ENCODE measurements around the gene METTL16.

The METTL16 gene

GRCh38 chr17:2372681-2373080 lies 139.0 kb downstream of the METTL16 start:
- Histone ChIP-seq H3K79me2 (ENCODE audit: insufficient read depth, low read length) (no peaks in the 10 kb centered on the region), H3K36me3 (ENCODE audit: insufficient read depth, low read length) (peaks cover 29% of the 10 kb centered on the region), H4K20me1 (ENCODE audit: insufficient read depth, low read length) (no peaks in the 10 kb centered on the region)

DNA sequence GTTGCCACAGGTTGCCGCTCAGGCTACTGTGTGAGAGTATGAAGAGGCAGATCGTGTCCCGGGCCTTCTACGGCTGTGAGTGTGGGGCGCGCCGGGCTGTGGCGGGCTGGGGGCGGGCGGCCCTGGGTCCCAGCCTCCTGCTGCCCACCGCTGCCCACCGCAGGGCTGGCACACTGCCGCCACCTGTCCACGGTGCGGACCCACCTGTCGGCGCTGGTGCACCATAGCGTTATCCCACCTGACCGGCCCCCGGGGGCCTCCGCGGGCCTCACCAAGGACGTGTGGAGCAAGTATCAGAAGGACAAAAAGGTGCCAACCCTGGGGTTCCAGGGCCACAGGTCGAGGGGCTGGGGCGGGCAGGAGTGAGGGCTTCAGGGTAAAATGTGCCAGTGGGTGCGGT lies 139.5 kb downstream of the METTL16 start:
- H4K20me1 ChIP-seq (ENCODE audit: insufficient read depth, low read length), result no peaks in the 10 kb centered on the region
- no peaks in the 10 kb centered on the region for H3K9me2 ChIP-seq (ENCODE audit: low read depth, low read length)
- no peaks in the 10 kb centered on the region for H3F3A ChIP-seq (ENCODE audit: insufficient read depth, low read length)
- no peaks in the 10 kb centered on the region for H3K79me2 ChIP-seq (ENCODE audit: insufficient read depth, low read length)
- no peaks in the 10 kb centered on the region for H3K27me3 ChIP-seq (ENCODE audit: insufficient read depth, low read length)
- TF ChIP-seq EZH2 (IDR thresholded peaks at IDR 0.05; ENCODE audit: borderline replicate concordance, low read length), result no peak
- TF ChIP-seq, protein P1, sequence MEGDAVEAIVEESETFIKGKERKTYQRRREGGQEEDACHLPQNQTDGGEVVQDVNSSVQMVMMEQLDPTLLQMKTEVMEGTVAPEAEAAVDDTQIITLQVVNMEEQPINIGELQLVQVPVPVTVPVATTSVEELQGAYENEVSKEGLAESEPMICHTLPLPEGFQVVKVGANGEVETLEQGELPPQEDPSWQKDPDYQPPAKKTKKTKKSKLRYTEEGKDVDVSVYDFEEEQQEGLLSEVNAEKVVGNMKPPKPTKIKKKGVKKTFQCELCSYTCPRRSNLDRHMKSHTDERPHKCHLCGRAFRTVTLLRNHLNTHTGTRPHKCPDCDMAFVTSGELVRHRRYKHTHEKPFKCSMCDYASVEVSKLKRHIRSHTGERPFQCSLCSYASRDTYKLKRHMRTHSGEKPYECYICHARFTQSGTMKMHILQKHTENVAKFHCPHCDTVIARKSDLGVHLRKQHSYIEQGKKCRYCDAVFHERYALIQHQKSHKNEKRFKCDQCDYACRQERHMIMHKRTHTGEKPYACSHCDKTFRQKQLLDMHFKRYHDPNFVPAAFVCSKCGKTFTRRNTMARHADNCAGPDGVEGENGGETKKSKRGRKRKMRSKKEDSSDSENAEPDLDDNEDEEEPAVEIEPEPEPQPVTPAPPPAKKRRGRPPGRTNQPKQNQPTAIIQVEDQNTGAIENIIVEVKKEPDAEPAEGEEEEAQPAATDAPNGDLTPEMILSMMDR (IDR thresholded peaks at IDR 0.05; ENCODE audit: low read length), result no peak
- no peak overlapping the region for H3K9ac ChIP-seq (ENCODE audit: low read length)
- no peaks in the 10 kb centered on the region for H3K4me1 ChIP-seq (ENCODE audit: insufficient read depth, low read length, severe bottlenecking)
- no peaks in the 10 kb centered on the region for H3K9me3 ChIP-seq (ENCODE audit: low read length)
- no peak overlapping the region for H3K4me2 ChIP-seq (ENCODE audit: low read length)
- peaks cover 25% of the 10 kb centered on the region for H3K36me3 ChIP-seq (ENCODE audit: insufficient read depth, low read length)
- no peak overlapping the region for H3K4me3 ChIP-seq (ENCODE audit: low read depth, low read length, poor library complexity, severe bottlenecking)
- no peak overlapping the region for H2AFZ ChIP-seq (ENCODE audit: low read length)
- H3K27ac ChIP-seq (ENCODE audit: low read depth, low read length, poor library complexity, severe bottlenecking), result no peak overlapping the region

More at GRCh38 chr17:2372681-2373080, 139.0 kb downstream of the METTL16 start:
- no peak overlapping the region for H3K9ac ChIP-seq (ENCODE audit: low read length)
- no peak overlapping the region for H2AFZ ChIP-seq (ENCODE audit: low read length)
- H3K9me2 ChIP-seq (ENCODE audit: low read depth, low read length), result no peaks in the 10 kb centered on the region
- TF ChIP-seq EZH2 (IDR thresholded peaks at IDR 0.05; ENCODE audit: borderline replicate concordance, low read length), result no peak
- H3K4me3 ChIP-seq (ENCODE audit: low read depth, low read length, poor library complexity, severe bottlenecking), result no peak overlapping the region
- no peaks in the 10 kb centered on the region for H3K4me1 ChIP-seq (ENCODE audit: insufficient read depth, low read length, severe bottlenecking)
- H3K27me3 ChIP-seq (ENCODE audit: insufficient read depth, low read length), result no peaks in the 10 kb centered on the region
- H3F3A ChIP-seq (ENCODE audit: insufficient read depth, low read length), result no peaks in the 10 kb centered on the region
- H3K9me3 ChIP-seq (ENCODE audit: low read length), result no peaks in the 10 kb centered on the region
- H3K27ac ChIP-seq (ENCODE audit: low read depth, low read length, poor library complexity, severe bottlenecking), result no peak overlapping the region
- no peak overlapping the region for H3K4me2 ChIP-seq (ENCODE audit: low read length)

DNA sequence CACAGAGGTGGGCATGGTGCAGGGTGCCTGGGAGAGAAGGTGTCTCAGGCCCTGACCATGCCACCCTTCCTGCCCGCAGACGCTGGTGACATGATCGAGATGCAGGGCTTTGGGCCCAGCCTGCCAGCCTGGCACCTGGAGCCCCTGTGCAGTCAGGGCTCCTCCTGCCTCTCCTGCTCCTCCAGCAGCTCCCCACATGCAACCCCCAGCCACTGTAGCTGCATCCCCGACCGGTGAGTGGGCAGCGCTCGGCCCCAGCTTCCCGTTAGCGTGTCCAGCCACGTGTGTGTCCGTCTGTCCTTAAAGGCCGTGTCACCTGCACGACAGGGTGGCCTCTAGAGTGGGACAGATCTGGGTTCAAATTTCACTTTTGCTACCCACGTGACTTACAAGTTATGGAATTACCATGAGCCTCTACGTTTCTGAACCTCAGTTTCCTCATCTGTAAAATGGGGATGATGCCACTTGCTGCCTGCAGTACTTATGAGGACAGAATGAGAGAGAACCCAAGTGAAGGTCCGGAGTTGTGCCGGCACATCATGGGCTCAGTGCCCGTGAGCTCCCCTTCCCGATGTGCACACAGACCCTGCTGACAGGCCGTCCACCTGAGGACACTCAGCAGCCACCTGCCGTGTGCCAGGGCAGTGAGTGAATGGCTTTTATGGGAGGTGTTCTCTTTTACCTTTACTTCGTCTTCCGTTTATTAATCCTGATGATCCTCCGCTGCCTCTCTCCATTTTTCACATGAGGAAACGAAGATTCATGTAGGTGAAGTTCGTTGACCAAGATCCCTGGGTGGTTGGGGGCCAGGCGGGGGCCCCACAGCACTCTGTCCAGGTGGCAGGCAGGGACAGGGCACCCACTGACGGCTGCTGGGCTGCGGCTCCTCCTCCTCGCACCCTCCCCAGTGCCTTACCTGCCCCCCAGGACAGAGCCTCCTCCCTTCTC lies 140.2 kb downstream of the METTL16 start:
- no peak overlapping the region for H2AFZ ChIP-seq (ENCODE audit: low read length)
- TF ChIP-seq, protein P1 (IDR thresholded peaks at IDR 0.05; ENCODE audit: low read length), result no peak
- no peak for TF ChIP-seq EZH2 (IDR thresholded peaks at IDR 0.05; ENCODE audit: borderline replicate concordance, low read length)
- H3K79me2 ChIP-seq (ENCODE audit: insufficient read depth, low read length), result no peaks in the 10 kb centered on the region
- no peaks in the 10 kb centered on the region for H3K27me3 ChIP-seq (ENCODE audit: insufficient read depth, low read length)
- H3K27ac ChIP-seq (ENCODE audit: low read depth, low read length, poor library complexity, severe bottlenecking), result no peak overlapping the region
- H3K9me3 ChIP-seq (ENCODE audit: low read length), result no peaks in the 10 kb centered on the region
- no peaks in the 10 kb centered on the region for H3K4me1 ChIP-seq (ENCODE audit: insufficient read depth, low read length, severe bottlenecking)
- no peak overlapping the region for H3K9ac ChIP-seq (ENCODE audit: low read length)
- no peak overlapping the region for H3K4me3 ChIP-seq (ENCODE audit: low read depth, low read length, poor library complexity, severe bottlenecking)
- no peaks in the 10 kb centered on the region for H3K9me2 ChIP-seq (ENCODE audit: low read depth, low read length)
- H4K20me1 ChIP-seq (ENCODE audit: insufficient read depth, low read length), result no peaks in the 10 kb centered on the region
- H3F3A ChIP-seq (ENCODE audit: insufficient read depth, low read length), result no peaks in the 10 kb centered on the region
- H3K4me2 ChIP-seq (ENCODE audit: low read length), result no peak overlapping the region
- peaks cover 19% of the 10 kb centered on the region for H3K36me3 ChIP-seq (ENCODE audit: insufficient read depth, low read length)

All from OCI-LY1 (cell line).